ENCODE measurements around the gene CYP1A2.

GRCh38 chr15:74769463-74770025 lies 20.9 kb downstream of the CYP1A2 start:
- no peak for TF ChIP-seq CTCF (IDR thresholded peaks at IDR 0.05)
- no peak for TF ChIP-seq POLR2AphosphoS5 (IDR thresholded peaks at IDR 0.05)
